ENCODE results near the gene LMO4.

DNA sequence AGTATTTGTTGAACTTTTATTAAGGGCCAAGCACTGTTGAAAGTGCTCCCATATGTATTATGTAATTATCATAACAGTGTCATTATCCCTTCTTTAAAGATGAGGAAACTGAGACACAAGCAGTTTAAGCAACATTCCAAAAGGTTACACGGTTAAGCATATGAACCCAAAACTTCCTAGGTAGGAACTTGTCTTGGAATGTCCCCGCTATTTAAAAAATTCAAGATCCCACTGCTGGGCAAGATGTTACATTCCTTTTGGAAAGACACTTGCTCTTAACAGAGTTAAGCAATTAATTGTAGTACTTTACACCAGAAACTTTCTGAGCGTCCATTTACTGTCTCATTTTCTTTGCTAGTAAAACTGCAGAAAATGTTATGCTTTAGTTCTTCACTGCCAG, 15.6 kb downstream of the LMO4 start:
- TF ChIP-seq, protein P1, sequence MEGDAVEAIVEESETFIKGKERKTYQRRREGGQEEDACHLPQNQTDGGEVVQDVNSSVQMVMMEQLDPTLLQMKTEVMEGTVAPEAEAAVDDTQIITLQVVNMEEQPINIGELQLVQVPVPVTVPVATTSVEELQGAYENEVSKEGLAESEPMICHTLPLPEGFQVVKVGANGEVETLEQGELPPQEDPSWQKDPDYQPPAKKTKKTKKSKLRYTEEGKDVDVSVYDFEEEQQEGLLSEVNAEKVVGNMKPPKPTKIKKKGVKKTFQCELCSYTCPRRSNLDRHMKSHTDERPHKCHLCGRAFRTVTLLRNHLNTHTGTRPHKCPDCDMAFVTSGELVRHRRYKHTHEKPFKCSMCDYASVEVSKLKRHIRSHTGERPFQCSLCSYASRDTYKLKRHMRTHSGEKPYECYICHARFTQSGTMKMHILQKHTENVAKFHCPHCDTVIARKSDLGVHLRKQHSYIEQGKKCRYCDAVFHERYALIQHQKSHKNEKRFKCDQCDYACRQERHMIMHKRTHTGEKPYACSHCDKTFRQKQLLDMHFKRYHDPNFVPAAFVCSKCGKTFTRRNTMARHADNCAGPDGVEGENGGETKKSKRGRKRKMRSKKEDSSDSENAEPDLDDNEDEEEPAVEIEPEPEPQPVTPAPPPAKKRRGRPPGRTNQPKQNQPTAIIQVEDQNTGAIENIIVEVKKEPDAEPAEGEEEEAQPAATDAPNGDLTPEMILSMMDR (IDR thresholded peaks at IDR 0.05): no peak
- TF ChIP-seq POLR2A (IDR thresholded peaks at IDR 0.05): no peak
